Lower lobe of right lung (tissue), 2 donors: ENCODE measurements around the gene BCDIN3D. TPM values are rescaled to one million over a fixed set of nuclear protein-coding genes. Genes with fewer than 3 reads are reported as not detected.

ENCODE experiments used
- ATAC-seq, 2 donors: fragments of 200-7000 bp; cut with Tn5 transposase; one replicate each; pipeline ENCODE4 v1.9.1; 2020 to 2022; ENCODE audit warnings: mild to moderate bottlenecking in 2 of 2, moderate library complexity in 2 of 2
- DNase-seq: peaks from one replicate; pipeline ENCODE4 v3.0.0-alpha.2; 2020
- H3K27ac ChIP-seq: fragments of 200-600 bp; one replicate; pipeline ENCODE4 v1.8.0; 2022
- H3K27me3 ChIP-seq: fragments of 200-600 bp; one replicate; pipeline ENCODE4 v1.8.0; 2022; ENCODE audit warnings: low read depth
- H3K36me3 ChIP-seq: fragments of 200-600 bp; one replicate; pipeline ENCODE4 v1.8.0; 2022; ENCODE audit warnings: mild to moderate bottlenecking
- H3K4me1 ChIP-seq: fragments of 200-600 bp; one replicate; pipeline ENCODE4 v1.8.0; 2022
- H3K4me3 ChIP-seq: fragments of 200-600 bp; one replicate; pipeline ENCODE4 v1.8.0; 2022; ENCODE audit warnings: mild to moderate bottlenecking
- H3K9me3 ChIP-seq: fragments of 200-600 bp; one replicate; pipeline ENCODE4 v1.8.0; 2022
- intact Hi-C: fragments of 100-400 bp; cut with DNase I; formaldehyde crosslinking; loops from one replicate; pipeline ENCODE4 v1.11.0; 2022
- total RNA-seq: library from RNA; stranded (reverse); fragmentation: NEBNext Ultra II Directional; extraction: Animal tissue kit (Norgen Biotek cat#: 25700); gene quantifications from one replicate; pipeline ENCODE4 v1.2.1, GENCODE V29; 2021
- TF ChIP-seq, protein P1 (sequence below): fragments of 200-600 bp; IDR thresholded peaks from one replicate; pipeline ENCODE4 v1.8.0; 2022; ENCODE audit warnings: antibody characterized with exemption, mild to moderate bottlenecking
- donor health status: DM: no; HTN: yes; CAD: no; lungs with severe emphysema.

The BCDIN3D gene
- total RNA-seq, 1 donor from 2014 or later: 5.1 TPM

DNA sequence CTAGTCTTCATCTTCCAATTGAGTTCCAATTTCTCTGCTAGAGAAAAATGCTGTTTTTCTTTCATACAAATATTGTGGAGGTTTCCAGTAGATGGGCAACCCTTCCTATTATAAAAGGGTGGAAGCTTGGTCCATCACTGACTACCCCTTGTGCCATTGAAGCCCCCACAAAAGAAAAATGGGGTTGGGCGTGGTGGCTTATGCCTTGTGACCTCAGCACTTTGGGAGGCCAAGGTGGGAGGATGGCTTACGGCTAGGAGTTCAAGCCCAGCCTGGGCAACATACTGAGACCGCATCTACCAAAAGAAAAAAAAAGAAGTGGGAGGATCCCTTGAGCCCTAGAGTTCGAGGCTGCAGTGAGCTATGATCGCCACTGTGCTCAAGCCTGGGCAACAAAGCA, 37.5 kb downstream of the BCDIN3D start:
- intact Hi-C loops: no loop called here
- TF ChIP-seq, protein P1, sequence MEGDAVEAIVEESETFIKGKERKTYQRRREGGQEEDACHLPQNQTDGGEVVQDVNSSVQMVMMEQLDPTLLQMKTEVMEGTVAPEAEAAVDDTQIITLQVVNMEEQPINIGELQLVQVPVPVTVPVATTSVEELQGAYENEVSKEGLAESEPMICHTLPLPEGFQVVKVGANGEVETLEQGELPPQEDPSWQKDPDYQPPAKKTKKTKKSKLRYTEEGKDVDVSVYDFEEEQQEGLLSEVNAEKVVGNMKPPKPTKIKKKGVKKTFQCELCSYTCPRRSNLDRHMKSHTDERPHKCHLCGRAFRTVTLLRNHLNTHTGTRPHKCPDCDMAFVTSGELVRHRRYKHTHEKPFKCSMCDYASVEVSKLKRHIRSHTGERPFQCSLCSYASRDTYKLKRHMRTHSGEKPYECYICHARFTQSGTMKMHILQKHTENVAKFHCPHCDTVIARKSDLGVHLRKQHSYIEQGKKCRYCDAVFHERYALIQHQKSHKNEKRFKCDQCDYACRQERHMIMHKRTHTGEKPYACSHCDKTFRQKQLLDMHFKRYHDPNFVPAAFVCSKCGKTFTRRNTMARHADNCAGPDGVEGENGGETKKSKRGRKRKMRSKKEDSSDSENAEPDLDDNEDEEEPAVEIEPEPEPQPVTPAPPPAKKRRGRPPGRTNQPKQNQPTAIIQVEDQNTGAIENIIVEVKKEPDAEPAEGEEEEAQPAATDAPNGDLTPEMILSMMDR: no peak
- Histone ChIP-seq H3K9me3 (no peaks in the 10 kb centered on the region), H3K27ac (no peak overlapping the region), H3K4me3 (no peak overlapping the region), H3K27me3 (no peaks in the 10 kb centered on the region), H3K36me3 (peaks cover 64% of the 10 kb centered on the region), H3K4me1 (peaks cover 28% of the 10 kb centered on the region)
- ATAC-seq (no peak), DNase-seq (no peak)

DNA sequence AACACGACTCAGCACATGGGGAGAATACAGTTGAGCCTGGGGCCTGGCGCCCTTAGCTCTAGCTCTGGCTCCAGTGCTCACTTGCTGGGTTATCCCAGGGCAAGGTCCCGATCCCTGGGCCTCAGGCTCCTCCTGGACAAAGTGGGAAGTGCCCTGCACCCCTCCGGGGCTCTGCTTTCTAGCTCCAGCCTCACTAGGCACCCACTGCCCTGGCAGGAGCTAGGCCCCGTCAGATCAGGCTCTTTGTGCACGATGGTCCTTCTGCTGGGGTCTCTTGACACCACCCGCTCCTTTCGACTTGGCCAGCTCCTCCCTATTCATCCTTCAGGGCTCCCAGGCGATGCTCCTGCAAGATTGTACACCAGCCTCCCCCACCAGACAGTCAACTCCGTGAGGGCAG, 38.1 kb downstream of the BCDIN3D start:
- ATAC-seq (no peak), DNase-seq (no peak)
- H3K4me1 ChIP-seq: peaks cover 22% of the 10 kb centered on the region
- no peaks in the 10 kb centered on the region for H3K9me3 ChIP-seq
- H3K4me3 ChIP-seq: no peak overlapping the region
- H3K36me3 ChIP-seq: peaks cover 70% of the 10 kb centered on the region
- intact Hi-C loops: no loop called here
- TF ChIP-seq, protein P1: no peak
- no peaks in the 10 kb centered on the region for H3K27me3 ChIP-seq
- H3K27ac ChIP-seq: no peak overlapping the region

DNA sequence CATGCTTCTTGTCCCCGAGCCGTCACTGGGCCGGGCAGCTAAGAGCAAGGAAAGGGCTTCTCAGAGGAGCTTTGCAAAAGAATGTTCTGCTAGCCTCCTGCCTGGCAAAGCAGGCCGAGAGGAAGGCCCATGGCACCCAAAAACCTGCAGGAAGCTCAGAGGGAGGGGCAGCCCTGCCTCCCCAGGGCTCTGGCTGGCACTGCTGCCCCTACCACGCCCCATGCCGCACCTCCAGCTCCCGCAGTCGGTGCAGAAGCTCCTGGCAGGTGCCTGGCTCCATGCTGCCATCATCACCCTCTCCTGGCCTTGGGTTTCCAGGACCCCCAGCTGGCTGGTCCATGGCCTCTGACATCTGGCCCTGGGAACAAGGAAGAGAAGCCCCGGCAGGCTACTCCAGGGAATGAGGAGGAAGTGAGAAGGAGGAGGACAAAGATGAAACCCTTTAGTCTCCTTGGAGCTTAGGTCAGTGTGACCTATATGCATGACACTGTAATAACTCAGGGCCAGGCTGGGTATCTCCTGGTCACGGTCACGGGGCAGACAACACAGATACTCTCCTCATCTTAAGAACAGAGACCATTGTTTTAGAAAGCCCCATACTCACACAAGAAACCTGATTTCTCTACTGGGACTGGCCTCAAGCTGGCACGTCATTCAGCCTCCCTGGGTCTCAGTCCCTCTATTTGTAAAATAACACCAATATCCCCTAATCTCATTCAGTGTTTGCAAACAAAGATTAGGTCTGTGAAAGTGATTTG, 39.0 kb downstream of the BCDIN3D start:
- H3K4me1 ChIP-seq: peaks cover 13% of the 10 kb centered on the region
- DNase-seq (no peak), ATAC-seq (no peak)
- H3K27ac ChIP-seq: no peak overlapping the region
- H3K9me3 ChIP-seq: no peaks in the 10 kb centered on the region
- no peaks in the 10 kb centered on the region for H3K27me3 ChIP-seq
- peaks cover 79% of the 10 kb centered on the region for H3K36me3 ChIP-seq
- no peak overlapping the region for H3K4me3 ChIP-seq
- TF ChIP-seq, protein P1: no peak
- intact Hi-C loops: no loop called here

DNA sequence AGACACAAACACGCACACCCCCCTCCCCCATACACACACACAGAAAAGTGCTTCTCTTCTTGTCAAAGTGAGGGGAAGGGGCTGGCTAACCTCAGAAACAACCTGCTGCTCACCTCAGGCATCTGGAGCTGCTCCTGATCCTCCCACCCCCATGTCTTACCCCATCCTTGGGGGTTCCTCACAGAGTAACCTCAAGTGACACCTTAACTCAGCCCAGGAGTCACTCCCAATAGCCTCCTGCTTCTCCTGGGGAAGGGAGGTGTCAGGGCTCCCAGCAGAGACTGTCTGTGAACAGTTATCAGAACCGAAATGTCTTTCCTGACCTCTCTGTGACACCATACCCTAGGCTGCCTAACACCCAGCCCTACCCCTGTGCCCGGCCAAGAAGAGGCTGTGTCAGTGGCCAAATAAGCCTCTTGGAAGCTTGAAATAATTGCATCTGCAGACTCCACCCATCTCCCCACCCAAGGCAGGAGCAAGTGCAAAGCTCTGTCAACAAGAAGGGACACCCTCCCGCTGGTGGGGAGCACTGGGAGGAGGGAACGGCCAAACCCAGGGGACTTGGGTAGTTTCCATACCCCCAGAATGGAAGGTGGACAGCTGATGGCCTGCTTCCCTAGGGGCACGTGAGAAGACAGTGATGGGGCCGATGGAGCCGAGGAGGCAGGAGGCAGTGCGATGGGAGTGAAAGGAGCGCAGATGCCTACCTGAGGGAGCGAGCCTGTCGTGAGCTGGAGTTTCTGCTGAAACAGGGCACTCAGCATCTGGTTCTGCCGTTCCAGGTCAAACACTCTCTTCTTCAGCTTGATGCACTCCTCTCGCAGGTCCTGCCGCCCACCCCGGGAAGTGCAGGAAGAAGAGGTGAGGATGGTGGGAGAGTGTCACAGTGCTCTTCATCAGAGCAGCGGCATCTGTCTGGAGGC, 41.5 kb downstream of the BCDIN3D start:
- Histone ChIP-seq H3K27me3 (no peaks in the 10 kb centered on the region), H3K4me3 (no peak overlapping the region), H3K9me3 (no peaks in the 10 kb centered on the region), H3K4me1 (no peaks in the 10 kb centered on the region), H3K27ac (no peak overlapping the region), H3K36me3 (peaks cover 93% of the 10 kb centered on the region)
- TF ChIP-seq, protein P1: no peak
- no peak for DNase-seq
- intact Hi-C loops: no loop called here
- peak in 1 of 2 donors; percentile 40 for ATAC-seq

DNA sequence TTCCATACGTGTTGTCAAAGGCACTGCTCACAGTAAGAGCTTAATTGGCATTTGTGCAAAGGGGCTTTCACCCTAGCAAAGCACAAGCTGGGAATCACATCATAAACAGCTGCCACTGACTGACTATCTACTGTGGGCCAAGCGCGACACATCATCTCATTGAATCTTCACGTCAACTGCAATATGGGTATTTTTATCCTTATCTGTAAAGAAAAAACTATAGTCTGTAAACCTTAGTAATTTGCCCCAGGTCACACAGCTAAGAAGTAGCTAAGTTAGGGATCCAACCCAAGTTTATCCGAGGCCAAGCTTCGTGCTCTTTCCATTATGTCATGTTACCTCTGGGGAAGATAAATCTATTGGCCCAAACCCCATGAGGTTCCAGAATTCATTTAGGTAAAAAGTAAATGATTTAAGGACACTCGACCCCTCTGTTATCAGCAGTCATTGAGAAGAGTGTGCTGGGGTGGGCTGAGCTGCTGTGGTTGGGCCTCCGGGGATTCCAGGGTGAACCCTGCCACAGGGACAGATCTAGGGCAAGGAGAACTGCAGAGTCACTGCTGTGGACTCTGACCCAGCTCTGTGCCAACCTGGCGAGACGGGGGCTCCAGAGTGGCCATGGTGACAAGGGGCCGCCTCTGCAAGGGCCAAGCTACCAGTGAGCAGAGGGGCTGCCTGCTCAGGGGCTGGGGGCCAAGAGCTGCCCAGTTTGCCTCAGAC, 42.3 kb downstream of the BCDIN3D start:
- intact Hi-C loops: no loop called here
- Histone ChIP-seq H3K27me3 (no peaks in the 10 kb centered on the region), H3K4me1 (no peaks in the 10 kb centered on the region), H3K36me3 (peaks cover 100% of the 10 kb centered on the region), H3K4me3 (no peak overlapping the region), H3K27ac (no peak overlapping the region), H3K9me3 (no peaks in the 10 kb centered on the region)
- DNase-seq (no peak), ATAC-seq (peak in 1 of 2 donors; percentile 52)
- TF ChIP-seq, protein P1: no peak
